ENCODE measurements around the gene ANKIB1.
A peak's percentile ranks its signal among the peaks of the same experiment; 100 is the strongest.

ANKIB1 gene

GRCh38 chr7:92422926-92423325 is 177.2 kb downstream of the ANKIB1 start:
- no peak for TF ChIP-seq POLR2AphosphoS5 (IDR thresholded peaks at IDR 0.05; ENCODE audit: low read depth)
- no peak for TF ChIP-seq GABPA (IDR thresholded peaks at IDR 0.05; ENCODE audit: low read depth)
- Histone ChIP-seq H3K27ac (replicated peaks) (no peak overlapping the region), H3K4me3 (replicated peaks; ENCODE audit: insufficient read depth, low read length) (no peak overlapping the region), H3K27me3 (ENCODE audit: insufficient read depth, poor library complexity, severe bottlenecking) (no peaks in the 10 kb centered on the region)
- DNase-seq (ENCODE audit: low read depth in 1 of 2, low spot score in 1 of 2), result no peak

GRCh38 chr7:92423710-92424131 is 177.9 kb downstream of the ANKIB1 start:
- Histone ChIP-seq H3K27ac (replicated peaks) (no peak overlapping the region), H3K27me3 (ENCODE audit: insufficient read depth, poor library complexity, severe bottlenecking) (no peaks in the 10 kb centered on the region), H3K4me3 (replicated peaks; ENCODE audit: insufficient read depth, low read length) (no peak overlapping the region)
- no peak for TF ChIP-seq GABPA (IDR thresholded peaks at IDR 0.05; ENCODE audit: low read depth)
- no peak for TF ChIP-seq CTCF (IDR thresholded peaks at IDR 0.05; ENCODE audit: insufficient read depth, low read length)
- TF ChIP-seq REST (IDR thresholded peaks at IDR 0.05; ENCODE audit: insufficient replicate concordance, low read depth), result no peak
- no peak for DNase-seq (ENCODE audit: low read depth in 1 of 2, low spot score in 1 of 2)

- H3K4me3 ChIP-seq (replicated peaks; ENCODE audit: insufficient read depth, low read length), result no peak overlapping the region
- DNase-seq (ENCODE audit: low read depth in 1 of 2, low spot score in 1 of 2), result peak in 1 of 2 experiments; percentile 41
- H3K27ac ChIP-seq (replicated peaks), result no peak overlapping the region
- TF ChIP-seq GABPA (IDR thresholded peaks at IDR 0.05; ENCODE audit: low read depth) (no peak), POLR2AphosphoS5 (IDR thresholded peaks at IDR 0.05; ENCODE audit: low read depth) (no peak), REST (IDR thresholded peaks at IDR 0.05; ENCODE audit: insufficient replicate concordance, low read depth) (no peak), CTCF (IDR thresholded peaks at IDR 0.05; ENCODE audit: insufficient read depth, low read length) (no peak), SPI1 (IDR thresholded peaks at IDR 0.05; ENCODE audit: borderline replicate concordance, low read depth) (no peak)
- H3K27me3 ChIP-seq (ENCODE audit: insufficient read depth, poor library complexity, severe bottlenecking), result no peaks in the 10 kb centered on the region
Observed at GRCh38 chr7:92425311-92425947, 179.7 kb downstream of the ANKIB1 start.

- DNase-seq (ENCODE audit: low read depth in 1 of 2, low spot score in 1 of 2), result no peak
- TF ChIP-seq REST (IDR thresholded peaks at IDR 0.05; ENCODE audit: insufficient replicate concordance, low read depth), result no peak
- no peak for TF ChIP-seq GABPA (IDR thresholded peaks at IDR 0.05; ENCODE audit: low read depth)
- no peak for TF ChIP-seq SPI1 (IDR thresholded peaks at IDR 0.05; ENCODE audit: borderline replicate concordance, low read depth)
- TF ChIP-seq POLR2AphosphoS5 (IDR thresholded peaks at IDR 0.05; ENCODE audit: low read depth), result no peak
- TF ChIP-seq CTCF (IDR thresholded peaks at IDR 0.05; ENCODE audit: insufficient read depth, low read length), result no peak
- H3K27ac ChIP-seq (replicated peaks), result no peak overlapping the region
- H3K4me3 ChIP-seq (replicated peaks; ENCODE audit: insufficient read depth, low read length), result no peak overlapping the region
- no peaks in the 10 kb centered on the region for H3K27me3 ChIP-seq (ENCODE audit: insufficient read depth, poor library complexity, severe bottlenecking)
Observed at GRCh38 chr7:92427193-92427592, 181.4 kb downstream of the ANKIB1 start.

Measured in HL-60 (cell line).